HUDEP-2 (cell line): ENCODE results near the gene MGA.
A peak's percentile ranks its signal among the peaks of the same experiment; 100 is the strongest.
"Not testable (repeated sequence)": the region's sequence is repeated elsewhere in the genome, so short reads cannot be mapped to it uniquely, and the experiment has no call there.

Experiments
- DNase-seq, 76 experiments: peaks; one replicate each; lab custom pipeline; 2025; ENCODE audit not compliant: unreplicated experiment in 76 of 76; lab: John Stamatoyannopoulos, UW

Gene MGA

GRCh38 chr15:41703120-41703519 lies 42.9 kb downstream of the MGA start:
- DNase-seq, result no peak

- no peak for DNase-seq
Measured at GRCh38 chr15:41713047-41713446, 52.8 kb downstream of the MGA start.

- DNase-seq, result no peak
Measured at GRCh38 chr15:41714291-41714690, 54.1 kb downstream of the MGA start.

- DNase-seq, result no peak
Measured at GRCh38 chr15:41716864-41717263, 56.7 kb downstream of the MGA start.

GRCh38 chr15:41727143-41727542 lies 66.9 kb downstream of the MGA start:
- DNase-seq, result no peak

- DNase-seq, result not testable (repeated sequence)
Measured at GRCh38 chr15:41728061-41728460, 67.9 kb downstream of the MGA start.

- DNase-seq, result peak in 2 of 76 experiments; percentile 10 to 11
Measured at GRCh38 chr15:41730543-41730942, 70.3 kb downstream of the MGA start.

GRCh38 chr15:41732483-41732882 lies 72.3 kb downstream of the MGA start:
- no peak for DNase-seq

GRCh38 chr15:41734079-41734478 lies 73.9 kb downstream of the MGA start:
- DNase-seq, result no peak

- no peak for DNase-seq
Measured at GRCh38 chr15:41735046-41735445, 74.8 kb downstream of the MGA start.

GRCh38 chr15:41735492-41735891 lies 75.3 kb downstream of the MGA start:
- not testable (repeated sequence) for DNase-seq

GRCh38 chr15:41746802-41747201 lies 86.6 kb downstream of the MGA start:
- DNase-seq, result no peak

- no peak for DNase-seq
Measured at GRCh38 chr15:41756198-41756597, 96.0 kb downstream of the MGA start.

GRCh38 chr15:41772720-41773331 lies 112.6 kb downstream of the MGA start:
- DNase-seq, result peak in 57 of 76 experiments; percentile 6 to 70 (median 36)

GRCh38 chr15:41773332-41773728 lies 113.1 kb downstream of the MGA start:
- no peak for DNase-seq

GRCh38 chr15:41773729-41774061 lies 113.5 kb downstream of the MGA start:
- DNase-seq, result peak in 1 of 76 experiments; percentile 43

- peak in 75 of 76 experiments; percentile 63 to 98 (median 96) for DNase-seq
Measured at GRCh38 chr15:41774062-41774881, 114.1 kb downstream of the MGA start, which contains the start of gene MAPKBP1. Gene MAPKBP1 (plus strand): TSS chr15:41774484. CDS start chr15:41775276, 792 bp downstream.

GRCh38 chr15:41774882-41775417 lies 114.7 kb downstream of the MGA start:
- DNase-seq, result peak in 1 of 76 experiments; percentile 59

GRCh38 chr15:41775651-41776050 lies 115.4 kb downstream of the MGA start:
- DNase-seq, result peak in 11 of 76 experiments; percentile 2 to 42 (median 16)

GRCh38 chr15:41777421-41777973 lies 117.3 kb downstream of the MGA start:
- no peak for DNase-seq

GRCh38 chr15:41778521-41778920 lies 118.3 kb downstream of the MGA start:
- DNase-seq, result no peak
